IPS-NIHi7 (cell line): ENCODE results near the gene TBCE.

Experiments used
- DNase-seq: peaks from one replicate; pipeline ENCODE4 v3.0.0; 2012; ENCODE audit warnings: mixed read lengths; ENCODE audit errors: extremely low spot score

TBCE gene

GRCh38 chr1:235367000-235367908 lies at the start of gene TBCE:
TSS of gene TBCE (plus strand) at chr1:235367427. CDS start at chr1:235380050, 12,623 bp downstream.
- DNase-seq = peak; percentile 99

- no peak for DNase-seq
Observed at GRCh38 chr1:235319255-235319654, 48.0 kb upstream of the TBCE start.

- no peak for DNase-seq
Observed at GRCh38 chr1:235320521-235321179, 46.6 kb upstream of the TBCE start.

GRCh38 chr1:235324296-235324695 lies 42.9 kb upstream of the TBCE start:
- no peak for DNase-seq

GRCh38 chr1:235325139-235325538 lies 42.1 kb upstream of the TBCE start:
- no peak for DNase-seq

GRCh38 chr1:235325854-235326253 lies 41.4 kb upstream of the TBCE start:
- DNase-seq = no peak

- peak; percentile 20 for DNase-seq
Observed at GRCh38 chr1:235326719-235327558, 40.3 kb upstream of the TBCE start.

- DNase-seq = peak; percentile 90
Observed at GRCh38 chr1:235327559-235328270, 39.5 kb upstream of the TBCE start, which contains the start of gene ARID4B. TSS of gene ARID4B (minus strand) at chr1:235328179. CDS start at chr1:235326919, 1,260 bp downstream.

GRCh38 chr1:235328271-235329138 lies 38.7 kb upstream of the TBCE start, which contains the start of gene GGPS1:
TSS of gene GGPS1 (plus strand) at chr1:235328570. CDS start at chr1:235335265, 6,695 bp downstream.
- DNase-seq = peak; percentile 90

GRCh38 chr1:235329139-235329902 lies 37.9 kb upstream of the TBCE start:
- DNase-seq = no peak

- DNase-seq = no peak
Observed at GRCh38 chr1:235330918-235331285, 36.3 kb upstream of the TBCE start.

- no peak for DNase-seq
Observed at GRCh38 chr1:235331401-235331800, 35.8 kb upstream of the TBCE start.

- DNase-seq = no peak
Observed at GRCh38 chr1:235336903-235337302, 30.3 kb upstream of the TBCE start.

GRCh38 chr1:235339746-235340145 lies 27.5 kb upstream of the TBCE start:
- no peak for DNase-seq

- no peak for DNase-seq
Observed at GRCh38 chr1:235341334-235341733, 25.9 kb upstream of the TBCE start.

- no peak for DNase-seq
Observed at GRCh38 chr1:235342039-235342438, 25.2 kb upstream of the TBCE start.

- DNase-seq = no peak
Observed at GRCh38 chr1:235342471-235342870, 24.8 kb upstream of the TBCE start.

- no peak for DNase-seq
Observed at GRCh38 chr1:235343726-235344125, 23.5 kb upstream of the TBCE start.

- no peak for DNase-seq
Observed at GRCh38 chr1:235351441-235351840, 15.8 kb upstream of the TBCE start.
